Endothelial cell of umbilical vein (primary cell): ENCODE results near the gene PRMT1. TPM values are rescaled to one million over a fixed set of nuclear protein-coding genes. Genes with fewer than 3 reads are reported as not detected.

Experiments
- BruUV-seq: library from RNA; stranded (reverse); fragments of 400-500 nt; replicated peaks from 2 replicates; lab custom pipeline; 2021; lab: Mats Ljungman, UMichigan
- CTCF ChIA-PET: fragments of 300-600, 350-600 bp; sonication (Branson Sonifier 250); formaldehyde crosslinking; loops from one replicate; lab custom pipeline; 2021; ENCODE audit warnings: antibody characterized with exemption, inconsistent platforms; lab: Charles Lee
- POLR2A ChIA-PET: fragments of 300-600, 350-600 bp; sonication (Branson Sonifier 250); formaldehyde crosslinking; loops from one replicate; lab custom pipeline; 2021; ENCODE audit warnings: antibody characterized with exemption, inconsistent platforms; lab: Charles Lee
- DNase-seq: peaks from one replicate; pipeline ENCODE4 v3.0.0-alpha.2; 2011; ENCODE audit warnings: low read depth, low spot score
- FAIRE-seq: peaks from 2 replicates; lab custom pipeline; 2011; peaks lifted over from hg19 to GRCh38; lab: Jason Lieb, UNC
- H2AFZ ChIP-seq: 2 replicates; pipeline ENCODE4 v1.6.0; 2012; ENCODE audit warnings: low read depth, low read length, control low read depth, inconsistent platforms
- H3K27ac ChIP-seq: 2 replicates; pipeline ENCODE4 v1.5.1; 2011; ENCODE audit warnings: low read depth, mild to moderate bottlenecking, control low read depth, low read length, moderate library complexity; ENCODE audit not compliant: insufficient read depth
- H3K27me3 ChIP-seq, 2 experiments: 2 replicates each; pipeline versions ENCODE4 v1.6.0 to v1.6.1; 2011; ENCODE audit warnings: low read length in 2 of 2, mixed read lengths in 1 of 2; ENCODE audit not compliant: control insufficient read depth in 2 of 2, insufficient read depth in 2 of 2
- H3K36me3 ChIP-seq, 2 experiments: 2 replicates in 1 of 2; 3 replicates in 1 of 2; pipeline ENCODE4 v1.5.1; 2011; ENCODE audit warnings: low read length in 2 of 2, mild to moderate bottlenecking in 1 of 2, moderate library complexity in 1 of 2; ENCODE audit not compliant: control insufficient read depth in 2 of 2, insufficient read depth in 2 of 2; ENCODE audit errors: extremely low read depth in 1 of 2
- H3K4me1 ChIP-seq: 3 replicates; pipeline ENCODE4 v1.5.1; 2011; ENCODE audit warnings: mild to moderate bottlenecking, low read length; ENCODE audit not compliant: control insufficient read depth, insufficient read depth; ENCODE audit errors: extremely low read depth
- H3K4me2 ChIP-seq: 2 replicates; pipeline ENCODE4 v1.6.1; 2011; ENCODE audit warnings: low read length, control low read depth, mixed read lengths; ENCODE audit not compliant: insufficient read depth
- H3K4me3 ChIP-seq, 3 experiments: fragments of 200-600 bp in 1 of 3; sonication (generic), shearing (Covaris generic) in 1 of 3; replicated peaks in 1 of 3; 2 replicates each; pipeline ENCODE4 v1.5.1; 2011 to 2016; ENCODE audit warnings: control low read depth in 3 of 3, low read length in 3 of 3, mild to moderate bottlenecking in 2 of 3, inconsistent platforms in 1 of 3, low read depth in 1 of 3, moderate library complexity in 1 of 3; ENCODE audit not compliant: insufficient read depth in 1 of 3
- H3K79me2 ChIP-seq: 2 replicates; pipeline ENCODE4 v1.6.0; 2012; ENCODE audit warnings: low read length, inconsistent platforms; ENCODE audit not compliant: control insufficient read depth, insufficient read depth
- H3K9ac ChIP-seq: replicated peaks from 2 replicates; pipeline ENCODE3; 2011; ENCODE audit warnings: low read length, control low read depth; ENCODE audit not compliant: insufficient read depth; ENCODE audit errors: extremely low read depth
- H3K9me1 ChIP-seq: replicated peaks from 3 replicates; pipeline ENCODE4 v1.6.0; 2011; ENCODE audit warnings: mild to moderate bottlenecking, low read length; ENCODE audit not compliant: control insufficient read depth, insufficient read depth; ENCODE audit errors: extremely low read depth
- H3K9me3 ChIP-seq: replicated peaks from 2 replicates; pipeline ENCODE4 v1.5.1; 2012; ENCODE audit warnings: low read length, inconsistent platforms; ENCODE audit not compliant: control insufficient read depth, insufficient read depth
- H4K20me1 ChIP-seq: replicated peaks from 2 replicates; pipeline ENCODE3; 2011; ENCODE audit warnings: mild to moderate bottlenecking, low read length; ENCODE audit not compliant: control insufficient read depth, insufficient read depth; ENCODE audit errors: extremely low read depth
- EZH2 ChIP-seq: IDR thresholded peaks from 2 replicates; pipeline ENCODE4 v1.6.1; 2012; ENCODE audit warnings: borderline replicate concordance, low read depth, mild to moderate bottlenecking, moderate library complexity, low read length, inconsistent platforms; ENCODE audit not compliant: severe bottlenecking
- FOS ChIP-seq: IDR thresholded peaks from 2 replicates; pipeline ENCODE4 v1.6.1; 2011; ENCODE audit warnings: mild to moderate bottlenecking, low read length, moderate library complexity, borderline replicate concordance; ENCODE audit not compliant: insufficient read depth
- GATA2 ChIP-seq: IDR thresholded peaks from 2 replicates; pipeline ENCODE4 v1.7.0; 2011; ENCODE audit warnings: low read depth, mild to moderate bottlenecking, moderate library complexity, mixed read lengths, low read length; ENCODE audit not compliant: insufficient read length, insufficient read depth
- JUN ChIP-seq: IDR thresholded peaks from 2 replicates; pipeline ENCODE4 v1.6.1; 2011; ENCODE audit warnings: borderline replicate concordance, low read depth; ENCODE audit not compliant: insufficient read length, insufficient read depth
- MYC ChIP-seq: IDR thresholded peaks from one replicate; pipeline ENCODE4 v1.6.1; 2011; ENCODE audit warnings: mild to moderate bottlenecking, low read depth, low read length
- POLR2A ChIP-seq: IDR thresholded peaks from 2 replicates; pipeline ENCODE4 v1.6.1; 2012; ENCODE audit warnings: low read depth, mild to moderate bottlenecking, control low read depth, low read length
- POLR2AphosphoS5 ChIP-seq: IDR thresholded peaks from 2 replicates; pipeline ENCODE4 v1.6.1; 2012; ENCODE audit warnings: low read depth, mild to moderate bottlenecking, control low read depth, low read length, moderate library complexity; ENCODE audit not compliant: insufficient read depth
- dilution Hi-C: fragments of 300-500 bp; cut with MboI; formaldehyde crosslinking; loops from one replicate; pipeline ENCODE4 v1.15.0; 2019; ENCODE audit warnings: low sequenced_read_pairs; ENCODE audit not compliant: extremely low pct_ligation_motif_present
- intact Hi-C: fragments of 100-400 bp; cut with micrococcal nuclease; formaldehyde crosslinking; loops from one replicate; pipeline ENCODE4 v1.10.0; 2022
- polyA plus RNA-seq, 4 experiments: library from polyadenylated mRNA; depleted of rRNA in 3 of 4; stranded (reverse) in 3 of 4; unstranded in 1 of 4; fragments of >200 nt; gene quantifications; 2 replicates each; pipeline versions ENCODE4 v1.2.1 to v1.2.3, GENCODE V29; 2011 to 2012; ENCODE audit warnings: missing spikeins in 1 of 4
- total RNA-seq: library from RNA; stranded (reverse); gene quantifications from 2 replicates; pipeline ENCODE4 v1.2.3, GENCODE V29; 2021
- TF ChIP-seq, protein P1 (sequence below), 2 donors: IDR thresholded peaks; 1 replicate in 1 of 2; 2 replicates in 1 of 2; pipeline ENCODE4 v1.5.1; 2011; ENCODE audit warnings: low read length in 2 of 2, mild to moderate bottlenecking in 2 of 2, moderate library complexity in 2 of 2, control low read depth in 1 of 2, inconsistent platforms in 1 of 2, low read depth in 1 of 2; ENCODE audit not compliant: insufficient read depth in 1 of 2; ENCODE audit errors: extremely low read depth in 1 of 2
- TF ChIP-seq, protein P2 (sequence below): IDR thresholded peaks from 2 replicates; pipeline ENCODE4 v1.6.1; 2011; ENCODE audit not compliant: insufficient read depth, insufficient read length

Gene PRMT1
- total and polyA plus RNA-seq, 2 donors (not counting 3 experiments of a cell fraction or from before 2014, with no cell fraction given) = 242 to 542 TPM

DNA sequence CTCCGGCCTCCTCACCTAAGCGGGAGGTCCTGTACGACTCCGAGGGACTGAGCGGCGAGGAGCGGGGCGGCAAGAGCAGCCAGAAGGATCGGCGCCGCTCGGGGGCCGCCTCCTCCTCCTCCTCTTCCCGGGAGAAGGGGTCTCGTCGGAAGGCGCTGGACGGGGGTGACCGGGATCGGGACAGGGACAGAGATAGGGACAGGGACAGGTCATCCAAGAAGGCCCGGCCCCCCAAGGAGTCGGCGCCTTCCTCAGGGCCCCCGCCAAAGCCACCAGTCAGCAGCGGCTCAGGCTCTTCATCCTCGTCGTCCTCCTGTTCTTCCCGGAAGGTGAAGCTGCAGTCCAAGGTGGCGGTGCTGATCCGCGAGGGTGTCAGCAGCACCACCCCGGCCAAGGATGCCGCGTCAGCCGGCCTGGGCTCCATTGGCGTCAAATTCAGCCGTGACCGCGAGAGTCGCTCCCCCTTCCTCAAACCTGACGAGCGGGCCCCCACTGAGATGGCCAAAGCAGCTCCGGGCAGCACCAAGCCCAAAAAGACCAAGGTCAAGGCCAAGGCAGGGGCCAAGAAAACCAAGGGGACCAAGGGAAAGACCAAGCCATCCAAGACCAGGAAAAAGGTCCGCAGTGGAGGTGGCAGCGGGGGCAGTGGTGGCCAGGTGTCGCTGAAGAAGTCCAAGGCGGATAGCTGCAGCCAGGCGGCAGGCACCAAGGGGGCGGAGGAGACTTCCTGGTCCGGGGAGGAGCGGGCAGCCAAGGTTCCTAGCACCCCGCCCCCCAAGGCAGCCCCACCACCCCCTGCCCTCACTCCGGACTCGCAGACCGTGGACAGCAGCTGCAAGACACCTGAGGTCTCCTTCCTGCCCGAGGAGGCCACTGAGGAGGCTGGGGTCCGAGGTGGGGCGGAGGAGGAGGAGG, 24.3 kb upstream of the PRMT1 start:
- H4K20me1 ChIP-seq = no peaks in the 10 kb centered on the region
- no peaks in the 10 kb centered on the region for H3K4me1 ChIP-seq
- H3K27me3 ChIP-seq = no peaks in the 10 kb centered on the region
- no peak overlapping the region for H2AFZ ChIP-seq
- ChIA-PET POLR2A (no interaction called here), CTCF (no interaction called here)
- H3K9me1 ChIP-seq = no peaks in the 10 kb centered on the region
- dilution Hi-C loops (no loop called here), intact Hi-C loops (no loop called here)
- DNase-seq (no peak), FAIRE-seq (no peak)
- peaks cover 15 to 58% of the 10 kb centered on the region in 2 experiments for H3K36me3 ChIP-seq
- BruUV-seq = no TSS peak
- H3K4me3 ChIP-seq = no peak overlapping the region
- no peak overlapping the region for H3K9ac ChIP-seq
- peaks cover 3% of the 10 kb centered on the region for H3K79me2 ChIP-seq
- no peaks in the 10 kb centered on the region for H3K9me3 ChIP-seq
- no peak overlapping the region for H3K4me2 ChIP-seq
- no peak overlapping the region for H3K27ac ChIP-seq
- TF ChIP-seq MYC (no peak), GATA2 (no peak), JUN (no peak), POLR2AphosphoS5 (no peak), POLR2A (no peak), EZH2 (no peak), FOS (no peak)
- TF ChIP-seq, protein P1, sequence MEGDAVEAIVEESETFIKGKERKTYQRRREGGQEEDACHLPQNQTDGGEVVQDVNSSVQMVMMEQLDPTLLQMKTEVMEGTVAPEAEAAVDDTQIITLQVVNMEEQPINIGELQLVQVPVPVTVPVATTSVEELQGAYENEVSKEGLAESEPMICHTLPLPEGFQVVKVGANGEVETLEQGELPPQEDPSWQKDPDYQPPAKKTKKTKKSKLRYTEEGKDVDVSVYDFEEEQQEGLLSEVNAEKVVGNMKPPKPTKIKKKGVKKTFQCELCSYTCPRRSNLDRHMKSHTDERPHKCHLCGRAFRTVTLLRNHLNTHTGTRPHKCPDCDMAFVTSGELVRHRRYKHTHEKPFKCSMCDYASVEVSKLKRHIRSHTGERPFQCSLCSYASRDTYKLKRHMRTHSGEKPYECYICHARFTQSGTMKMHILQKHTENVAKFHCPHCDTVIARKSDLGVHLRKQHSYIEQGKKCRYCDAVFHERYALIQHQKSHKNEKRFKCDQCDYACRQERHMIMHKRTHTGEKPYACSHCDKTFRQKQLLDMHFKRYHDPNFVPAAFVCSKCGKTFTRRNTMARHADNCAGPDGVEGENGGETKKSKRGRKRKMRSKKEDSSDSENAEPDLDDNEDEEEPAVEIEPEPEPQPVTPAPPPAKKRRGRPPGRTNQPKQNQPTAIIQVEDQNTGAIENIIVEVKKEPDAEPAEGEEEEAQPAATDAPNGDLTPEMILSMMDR (IDR thresholded peaks at IDR 0.05; ENCODE audit: extremely low read depth in 1 of 2, insufficient read depth in 1 of 2, low read depth in 1 of 2, low read length in 2 of 2) = no peak
- TF ChIP-seq, protein P2, sequence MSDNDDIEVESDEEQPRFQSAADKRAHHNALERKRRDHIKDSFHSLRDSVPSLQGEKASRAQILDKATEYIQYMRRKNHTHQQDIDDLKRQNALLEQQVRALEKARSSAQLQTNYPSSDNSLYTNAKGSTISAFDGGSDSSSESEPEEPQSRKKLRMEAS = no peak
